NOMO-1 (cell line): Measurements from ENCODE around the gene SOX2.
"Not testable (repeated sequence)": the region's sequence is repeated elsewhere in the genome, so short reads cannot be mapped to it uniquely, and the experiment has no call there.

Experiments used
- DNase-seq, 2 experiments: peaks; one replicate each; lab custom pipeline; 2025; ENCODE audit not compliant: unreplicated experiment in 2 of 2; lab: John Stamatoyannopoulos, UW

Gene SOX2

GRCh38 chr3:181756645-181757297 lies 45.0 kb downstream of the SOX2 start:
- DNase-seq = no peak

- DNase-seq = no peak
Measured at GRCh38 chr3:181757694-181758306, 46.1 kb downstream of the SOX2 start.

GRCh38 chr3:181761906-181762305 lies 50.2 kb downstream of the SOX2 start:
- no peak for DNase-seq

GRCh38 chr3:181764033-181764432 lies 52.3 kb downstream of the SOX2 start:
- not testable (repeated sequence) for DNase-seq
